ENCODE measurements around the gene SAMD4A.

The SAMD4A gene

GRCh38 chr14:54813081-54813480 lies 246.2 kb downstream of the SAMD4A start:
- no peak overlapping the region for H3K27ac ChIP-seq
- no peak for TF ChIP-seq ZFX (IDR thresholded peaks at IDR 0.05)
- no peak for TF ChIP-seq CTCF (conservative IDR thresholded peaks at IDR 0.05)

GRCh38 chr14:54814076-54814475 lies 247.1 kb downstream of the SAMD4A start:
- TF ChIP-seq CTCF (conservative IDR thresholded peaks at IDR 0.05), result peak; percentile 62
- TF ChIP-seq ZFX (IDR thresholded peaks at IDR 0.05), result no peak
- peak overlapping the region; percentile 49 for H3K27ac ChIP-seq

DNA sequence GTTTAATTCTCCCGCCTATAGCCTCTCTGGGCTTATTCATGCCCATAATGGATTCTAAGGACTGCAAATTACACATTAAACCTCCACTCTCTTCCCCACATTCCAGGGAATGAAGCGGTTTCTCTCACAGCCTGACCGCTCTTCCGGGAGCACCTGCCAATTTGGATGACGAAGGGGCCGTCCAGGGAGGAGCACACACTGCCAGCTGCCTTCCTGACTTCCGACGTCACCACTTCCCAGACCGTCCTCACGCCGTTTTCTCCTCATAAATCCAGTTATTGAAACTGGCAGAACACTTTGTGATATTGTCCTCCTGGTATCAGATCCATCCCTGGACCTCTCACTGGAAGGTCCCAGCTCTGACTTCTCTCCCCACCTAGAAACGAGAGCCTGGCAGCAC lies 248.1 kb downstream of the SAMD4A start:
- peak overlapping the region; percentile 49 for H3K27ac ChIP-seq
- no peak for TF ChIP-seq ZFX (IDR thresholded peaks at IDR 0.05)
- no peak for TF ChIP-seq CTCF (conservative IDR thresholded peaks at IDR 0.05)

- TF ChIP-seq ZFX (IDR thresholded peaks at IDR 0.05) (no peak), CTCF (conservative IDR thresholded peaks at IDR 0.05) (no peak)
- peak overlapping the region; percentile 49 for H3K27ac ChIP-seq
Observed at GRCh38 chr14:54815515-54815914, 248.6 kb downstream of the SAMD4A start.

- H3K27ac ChIP-seq, result no peak overlapping the region
Observed at GRCh38 chr14:54816450-54816849, 249.5 kb downstream of the SAMD4A start.

GRCh38 chr14:54817506-54817905 lies 250.6 kb downstream of the SAMD4A start:
- no peak overlapping the region for H3K27ac ChIP-seq

More at GRCh38 chr14:54816450-54816849, 249.5 kb downstream of the SAMD4A start:
- TF ChIP-seq ZFX (IDR thresholded peaks at IDR 0.05), result no peak
- no peak for TF ChIP-seq CTCF (conservative IDR thresholded peaks at IDR 0.05)

More at GRCh38 chr14:54817506-54817905, 250.6 kb downstream of the SAMD4A start:
- TF ChIP-seq CTCF (conservative IDR thresholded peaks at IDR 0.05) (no peak), ZFX (IDR thresholded peaks at IDR 0.05) (no peak)

Data from C4-2B (cell line).